IPS DF 4.7 (cell line): ENCODE results near the gene PPIP5K1.

Experiments
- DNase-seq: peaks from one replicate; pipeline ENCODE4 v3.0.0-alpha.2; 2013; ENCODE audit warnings: low spot score; ENCODE audit errors: extremely low read depth

PPIP5K1 gene

DNA sequence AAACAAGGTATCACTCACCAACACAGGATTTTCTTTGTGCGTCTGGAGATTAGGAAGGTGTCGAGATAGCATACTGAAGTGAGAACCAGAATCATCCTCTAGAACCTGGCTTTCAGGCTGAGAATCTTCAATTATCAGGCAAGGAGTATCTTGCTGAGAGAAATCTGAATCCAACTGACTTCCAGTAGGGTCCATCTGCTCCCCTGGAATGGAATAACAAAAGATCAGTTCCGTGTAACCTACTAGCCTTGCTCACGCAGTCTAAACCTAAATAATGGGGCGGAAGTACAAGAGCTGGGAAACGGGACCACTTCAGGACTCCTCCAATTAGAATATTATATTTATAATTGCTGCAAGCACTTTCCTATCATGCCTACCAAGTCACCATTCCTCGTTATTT is 97.7 kb downstream of the PPIP5K1 start:
- DNase-seq: no peak

DNA sequence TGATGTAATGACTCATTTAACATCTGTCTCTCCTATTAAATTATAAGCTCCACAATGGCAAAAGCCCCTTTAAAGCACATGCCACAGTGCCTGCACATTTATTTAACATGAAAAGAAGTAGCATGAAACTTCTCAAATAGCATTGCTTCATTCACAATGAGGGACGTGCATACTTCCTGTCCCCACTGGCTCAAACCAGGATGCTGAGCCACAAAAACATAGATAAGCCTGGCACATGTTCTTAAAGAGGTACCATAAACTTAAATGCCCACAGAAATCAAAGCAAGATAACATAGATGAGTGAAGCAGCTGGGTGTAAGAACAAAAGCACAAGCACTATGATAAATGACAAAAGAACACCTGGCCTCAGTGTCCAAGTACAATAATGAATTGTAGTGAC is 100.8 kb downstream of the PPIP5K1 start:
- no peak for DNase-seq

DNA sequence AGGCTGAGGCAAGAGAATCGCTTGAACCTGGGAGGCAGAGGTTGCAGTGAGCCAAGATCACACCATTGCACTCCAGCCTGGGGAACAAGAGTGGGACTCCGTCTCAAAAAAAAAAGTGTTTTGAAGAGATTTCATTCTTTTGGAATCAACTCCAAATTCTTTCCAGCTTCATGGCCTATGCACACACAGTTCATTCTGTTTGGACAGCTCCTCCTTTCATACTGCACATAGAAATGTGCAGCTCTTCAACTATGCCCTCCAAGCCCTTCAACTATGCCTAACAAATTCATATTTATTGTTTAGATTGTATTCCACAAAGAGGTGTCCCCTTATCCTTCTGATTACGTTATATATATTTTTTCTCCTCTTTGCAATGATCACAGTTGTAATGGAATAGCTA is 101.2 kb downstream of the PPIP5K1 start:
- no peak for DNase-seq

DNA sequence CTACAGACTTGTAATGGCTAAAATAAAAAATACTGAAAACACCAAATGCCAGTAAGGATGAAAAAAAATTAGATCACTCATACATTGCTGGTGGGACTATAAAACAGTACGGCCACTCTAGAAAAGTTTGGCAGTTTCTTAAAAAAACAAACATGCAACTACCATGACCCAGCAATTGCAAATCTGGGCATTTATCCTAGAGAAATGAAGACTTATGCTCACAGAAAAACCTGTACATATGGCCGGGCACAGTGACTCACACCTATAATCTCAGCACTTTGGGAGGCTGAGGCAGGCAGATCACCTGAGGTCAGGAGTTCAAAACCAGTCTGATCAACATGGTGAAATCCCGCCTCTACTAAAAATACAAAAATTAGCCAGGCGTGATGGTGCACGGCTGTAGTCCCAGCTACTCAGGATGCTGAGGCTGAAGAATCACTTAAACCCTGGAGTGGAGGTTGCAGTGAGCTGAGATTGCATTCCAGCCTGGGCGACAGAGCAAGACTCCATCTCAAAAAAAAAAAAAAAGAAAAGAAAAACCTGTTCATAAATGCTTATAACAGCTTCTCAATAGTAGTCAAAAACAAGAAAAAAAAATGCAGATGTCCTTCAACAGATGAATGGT is 102.6 kb downstream of the PPIP5K1 start:
- no peak for DNase-seq

DNA sequence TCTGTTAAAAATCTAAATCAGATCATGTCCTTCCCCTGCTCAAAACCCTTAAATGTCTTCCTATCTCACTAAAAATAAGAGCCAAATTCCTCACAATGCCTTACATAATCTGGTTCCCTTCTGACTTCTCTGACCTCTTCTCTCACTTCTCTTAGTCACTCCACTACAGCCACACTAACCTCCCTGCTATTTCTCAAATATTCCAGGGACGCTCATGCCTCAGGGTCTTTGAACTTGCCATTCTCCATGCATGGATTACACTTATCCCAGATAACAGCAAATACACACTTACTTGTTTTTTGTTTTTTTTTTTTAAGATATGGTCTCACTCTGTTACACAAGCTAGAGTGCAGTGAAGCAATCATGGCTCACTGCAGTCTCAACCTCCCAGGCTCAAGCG is 105.6 kb downstream of the PPIP5K1 start:
- no peak for DNase-seq
